PFSK-1 (cell line): Measurements from ENCODE around the gene HYAL4.

ENCODE experiments used
- FOXP2 ChIP-seq: optimal IDR thresholded peaks from 2 replicates; pipeline ENCODE3; 2011; ENCODE audit warnings: borderline replicate concordance, control low read depth, inconsistent platforms; ENCODE audit not compliant: insufficient read depth; ENCODE audit errors: extremely low read length, extremely low read depth
- POLR2AphosphoS5 ChIP-seq: IDR thresholded peaks from 2 replicates; pipeline ENCODE4 v1.6.1; 2012; ENCODE audit warnings: low read depth, mild to moderate bottlenecking, control low read depth, low read length, moderate library complexity
- REST ChIP-seq, 2 experiments: IDR thresholded peaks; 2 replicates each; pipeline versions ENCODE4 v1.6.1 to v1.8.0; 2011 to 2012; ENCODE audit warnings: low read depth in 2 of 2, low read length in 2 of 2, control low read depth in 1 of 2, inconsistent platforms in 1 of 2, mild to moderate bottlenecking in 1 of 2, moderate library complexity in 1 of 2; ENCODE audit not compliant: insufficient read depth in 1 of 2
- SIN3A ChIP-seq: IDR thresholded peaks from 2 replicates; pipeline ENCODE4 v1.6.1; 2012; ENCODE audit warnings: mild to moderate bottlenecking, low read length, moderate library complexity, borderline replicate concordance; ENCODE audit not compliant: insufficient read depth

- TF ChIP-seq POLR2AphosphoS5 = no peak
- TF ChIP-seq SIN3A = no peak
- no peak for TF ChIP-seq REST (IDR thresholded peaks at IDR 0.05; ENCODE audit: insufficient read depth in 1 of 2, low read depth in 2 of 2, low read length in 2 of 2)
- TF ChIP-seq FOXP2 = no peak
These were observed 17.8 kb downstream of the HYAL4 start for GRCh38 chr7:123862775-123863174.
